DMS114 treated with DMSO at 0.1 percent for 48 hours (cell line): ENCODE data around the gene ZC3H18.
"Not testable (repeated sequence)": the region's sequence is repeated elsewhere in the genome, so short reads cannot be mapped to it uniquely, and the experiment has no call there.

Experiments used
- DNase-seq: peaks from one replicate; lab custom pipeline; 2025; ENCODE audit not compliant: unreplicated experiment; lab: John Stamatoyannopoulos, UW

ZC3H18 gene

DNA sequence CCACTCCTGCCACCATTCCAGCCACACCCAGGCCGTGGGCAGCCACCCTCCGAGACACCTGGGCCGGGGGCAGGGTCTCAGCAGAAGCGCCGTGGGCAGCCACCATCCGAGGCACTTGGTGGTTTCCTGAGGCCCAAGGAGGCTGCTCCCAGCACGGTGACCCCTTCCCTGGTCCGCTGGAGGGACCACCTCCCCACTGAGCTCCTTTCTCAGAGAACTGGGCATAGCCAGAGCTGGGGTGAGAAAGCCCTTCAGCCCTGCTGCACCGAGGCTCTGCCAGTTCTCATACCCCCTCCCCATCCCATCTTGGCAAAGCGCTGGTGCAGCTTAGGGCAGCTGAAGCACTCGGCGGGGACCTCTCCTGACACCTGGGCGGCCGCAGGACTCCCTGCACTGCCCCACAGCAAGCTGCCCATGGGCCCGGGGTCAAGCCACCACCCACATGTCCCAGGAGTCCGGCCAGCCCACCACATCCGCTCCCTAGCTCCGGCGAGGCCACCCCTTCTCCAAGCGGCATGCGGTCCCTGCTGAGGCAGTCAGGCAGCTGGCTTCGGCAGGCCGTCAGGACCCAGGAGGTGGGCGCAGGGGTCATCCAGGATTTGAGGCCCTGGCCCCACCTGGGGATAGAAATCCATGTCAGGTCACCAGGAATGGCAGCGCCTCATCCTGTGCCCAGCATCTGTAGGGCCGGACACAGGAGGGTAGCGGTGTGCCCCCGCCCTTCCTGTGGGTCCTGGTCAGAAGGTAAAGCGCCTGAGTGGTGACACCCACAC is 82.0 kb downstream of the ZC3H18 start:
- DNase-seq: no peak

DNA sequence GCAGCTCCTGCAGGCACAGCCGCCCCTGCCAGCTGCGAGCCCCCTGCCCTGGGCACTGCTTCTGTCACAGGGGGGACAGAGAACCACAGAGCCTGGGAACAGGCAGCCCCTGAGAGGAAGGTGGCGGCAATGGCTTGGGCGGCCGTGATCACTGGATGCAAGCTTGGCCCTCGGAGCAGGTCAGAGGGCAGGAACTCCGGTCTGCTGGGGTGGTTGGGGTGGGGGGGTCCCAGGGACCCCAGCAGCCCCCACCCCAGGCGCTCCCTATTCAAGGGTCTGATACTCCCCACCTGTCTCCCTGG is 82.5 kb downstream of the ZC3H18 start:
- DNase-seq: no peak

- no peak for DNase-seq
These were observed 82.9 kb downstream of the ZC3H18 start for GRCh38 chr16:88653101-88653500.

DNA sequence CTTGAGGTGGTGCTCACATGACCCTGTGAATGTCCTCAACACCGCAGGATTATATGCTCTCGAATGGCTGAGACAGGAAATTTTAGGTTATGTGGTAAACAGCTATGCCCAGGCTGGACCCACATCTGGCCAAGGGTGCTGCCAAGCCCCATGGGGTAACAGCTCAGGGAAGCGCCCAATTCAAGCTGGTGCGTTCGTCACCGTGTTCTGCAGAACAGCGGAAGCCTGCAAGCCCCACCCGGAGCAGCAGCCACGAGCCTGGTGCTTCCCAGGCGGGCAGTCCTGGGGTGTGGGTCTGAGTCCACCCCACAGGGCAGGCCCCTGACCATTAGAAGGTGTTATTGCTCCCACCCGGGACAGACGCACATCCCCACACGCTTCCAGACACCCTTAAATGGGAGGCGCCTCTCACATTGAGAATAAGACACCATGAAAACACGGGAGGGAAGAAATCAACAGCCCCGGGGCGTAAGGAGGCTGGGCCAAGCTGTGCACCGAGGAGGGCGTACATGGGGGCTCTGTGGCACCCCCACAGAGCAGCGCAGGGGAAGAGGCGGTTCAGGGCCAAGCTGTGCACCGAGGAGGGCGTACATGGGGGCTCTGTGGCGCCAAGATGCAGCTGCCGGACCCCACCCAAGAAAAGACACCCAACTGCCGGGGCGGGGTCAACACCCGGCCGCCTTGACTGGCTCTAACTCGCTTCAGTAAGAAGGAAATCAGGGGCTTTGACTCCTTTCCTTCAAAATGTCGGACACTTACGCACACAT is 83.6 kb downstream of the ZC3H18 start:
- DNase-seq: no peak

GRCh38 chr16:88654363-88655052 is 84.3 kb downstream of the ZC3H18 start:
- DNase-seq: no peak

DNA sequence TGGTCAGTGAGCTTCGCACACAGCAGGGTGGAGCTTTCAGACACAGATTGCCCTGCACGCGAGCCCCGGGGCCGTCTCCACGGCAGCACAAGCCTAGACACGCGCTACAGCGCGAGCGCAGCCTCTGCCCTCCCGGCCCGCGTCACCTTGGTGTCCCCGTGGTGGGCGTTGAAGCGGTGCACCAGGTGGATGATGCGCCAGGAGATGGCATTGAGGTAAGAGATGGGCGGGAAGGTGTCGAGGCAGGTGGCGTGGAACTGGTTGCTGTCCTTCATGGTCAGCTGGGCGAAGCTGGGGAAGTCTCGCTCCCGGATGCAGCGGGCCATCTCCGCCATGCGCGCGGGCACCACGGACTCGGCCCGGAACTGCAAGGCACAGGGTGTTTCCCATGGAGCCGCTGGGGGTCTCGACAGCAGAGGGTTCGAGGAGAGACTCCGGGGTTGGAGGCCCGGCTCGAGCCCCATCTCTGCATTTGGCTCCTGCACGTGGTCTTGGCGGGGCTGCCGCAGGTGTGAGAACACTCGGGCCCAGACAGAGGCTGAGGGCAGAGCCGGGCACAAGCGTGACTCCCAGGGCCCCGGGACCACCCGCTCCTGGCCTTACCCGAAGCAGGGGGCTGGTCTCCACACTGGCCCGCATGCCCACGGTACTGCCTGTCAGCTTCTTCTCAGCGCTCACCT is 85.0 kb downstream of the ZC3H18 start:
- DNase-seq: no peak

DNA sequence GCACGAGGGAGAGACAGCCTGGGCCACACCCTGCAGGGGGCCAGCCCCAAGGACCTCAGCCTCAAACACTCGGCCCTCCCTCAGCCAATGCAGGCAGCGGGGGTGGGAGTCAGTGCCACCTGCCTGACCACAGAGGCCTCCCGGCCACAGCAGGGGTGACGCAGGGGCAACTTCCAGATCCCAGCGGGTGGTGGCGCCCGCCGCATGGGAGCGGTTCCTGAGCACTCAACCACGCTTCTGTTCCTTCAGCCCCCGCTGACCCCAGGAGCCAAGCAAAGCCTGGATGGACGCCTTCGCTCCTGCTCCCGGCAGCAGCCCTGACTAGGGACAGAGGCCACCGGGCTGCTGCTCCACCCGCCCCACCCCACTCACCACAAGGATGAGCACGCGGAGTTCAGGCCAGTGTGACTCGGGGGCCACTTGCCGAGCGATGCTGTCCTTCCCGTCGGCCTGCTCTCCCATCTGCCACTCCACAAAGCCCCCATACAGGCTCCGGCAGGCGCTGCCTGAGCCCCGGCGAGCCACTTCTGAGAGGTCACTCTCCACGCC is 85.6 kb downstream of the ZC3H18 start:
- no peak for DNase-seq

GRCh38 chr16:88656291-88656980 is 86.2 kb downstream of the ZC3H18 start:
- no peak for DNase-seq

DNA sequence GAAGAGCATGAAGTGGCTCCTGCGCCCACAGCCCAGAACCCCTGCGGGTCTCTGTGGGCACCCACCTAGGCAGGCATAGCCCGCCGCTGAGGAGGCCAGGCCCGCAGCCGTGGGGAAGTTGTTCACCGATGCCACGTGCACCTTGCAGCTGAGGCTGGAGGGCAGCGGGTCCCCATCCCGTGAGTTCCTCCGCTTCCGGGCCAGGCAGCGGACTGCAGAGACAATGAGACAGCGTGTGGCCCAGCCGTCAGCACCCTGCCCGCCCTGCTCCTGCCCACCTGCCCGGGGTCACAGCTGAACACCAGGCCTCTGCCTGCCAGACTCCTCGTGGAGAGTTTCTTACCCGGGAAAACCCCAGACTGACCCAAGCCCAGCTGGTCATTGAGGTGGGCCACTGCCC is 87.2 kb downstream of the ZC3H18 start:
- DNase-seq: no peak

- no peak for DNase-seq
These were observed 88.5 kb downstream of the ZC3H18 start for GRCh38 chr16:88658714-88659113.

GRCh38 chr16:88659160-88659559 is 89.0 kb downstream of the ZC3H18 start:
- no peak for DNase-seq

DNA sequence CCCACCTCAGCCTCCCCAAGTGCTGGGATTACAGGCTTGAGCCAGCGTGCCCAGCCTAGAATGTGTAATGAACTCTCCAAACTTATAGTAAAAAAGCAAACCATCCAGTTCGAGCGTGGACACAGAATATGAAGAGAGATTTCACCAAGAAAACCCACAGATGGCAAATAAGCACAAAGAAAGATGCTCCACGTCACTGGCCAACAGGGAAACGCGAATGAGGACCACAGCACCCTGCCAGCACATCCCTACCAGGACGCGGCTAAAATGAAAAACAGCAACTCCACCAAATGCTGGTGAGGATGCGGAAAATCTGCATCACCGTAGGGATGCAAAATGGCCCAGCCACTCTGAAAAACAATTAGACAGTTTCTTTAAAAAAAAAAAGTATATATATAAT is 91.3 kb downstream of the ZC3H18 start:
- DNase-seq: no peak

GRCh38 chr16:88662222-88662842 is 92.1 kb downstream of the ZC3H18 start:
- DNase-seq: no peak

GRCh38 chr16:88662843-88663606 is 92.8 kb downstream of the ZC3H18 start, which contains the start of gene MVD:
Gene MVD (minus strand): TSS chr16:88663091. CDS start chr16:88663080, 11 bp downstream.
- peak; percentile 93 for DNase-seq

GRCh38 chr16:88665148-88665547 is 94.9 kb downstream of the ZC3H18 start:
- DNase-seq: no peak

GRCh38 chr16:88665570-88665969 is 95.4 kb downstream of the ZC3H18 start:
- DNase-seq: no peak

GRCh38 chr16:88667461-88667860 is 97.3 kb downstream of the ZC3H18 start:
- DNase-seq: no peak

DNA sequence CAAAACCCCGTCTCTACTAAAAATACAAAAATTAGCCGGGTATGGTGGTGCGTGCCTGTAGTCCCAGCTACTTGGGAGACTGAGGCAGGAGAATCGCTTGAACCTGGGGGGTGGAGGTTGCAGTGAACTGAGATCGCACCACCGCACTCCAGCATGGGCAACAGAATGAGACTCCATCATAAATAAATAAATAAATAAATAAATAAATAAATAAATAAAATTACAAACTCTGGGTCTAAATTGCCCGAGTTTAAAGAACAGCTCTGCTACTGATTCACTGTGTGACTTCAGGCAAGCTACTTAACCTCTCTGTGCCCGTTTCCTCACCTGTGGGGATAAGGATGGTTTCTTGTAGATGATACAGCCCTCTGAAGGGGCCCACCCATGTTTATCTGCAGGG is 99.3 kb downstream of the ZC3H18 start:
- DNase-seq: not testable (repeated sequence)

DNA sequence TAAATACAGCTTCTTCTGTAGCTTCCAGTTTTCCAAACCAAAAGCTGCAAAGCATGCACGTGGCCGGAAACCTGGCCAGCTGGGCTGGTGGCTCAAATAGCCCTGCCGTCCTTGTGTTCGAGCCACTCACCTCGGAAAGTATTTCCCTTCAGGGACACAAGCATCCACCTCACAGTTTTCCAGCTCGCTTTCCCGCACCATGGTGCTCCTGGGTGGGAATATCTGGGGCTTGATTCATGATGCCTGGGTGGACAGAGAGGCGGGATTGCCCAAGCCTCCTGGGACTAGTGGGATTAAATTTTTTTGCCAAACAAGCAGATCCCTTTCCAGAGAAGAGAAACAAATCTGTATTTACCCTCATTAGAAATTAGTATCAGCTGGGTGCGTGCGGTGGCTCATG is 99.8 kb downstream of the ZC3H18 start:
- no peak for DNase-seq
